SK-MEL-5 (cell line): Measurements from ENCODE around the gene KLHL26. TPM values are rescaled to one million over a fixed set of nuclear protein-coding genes. Genes with fewer than 3 reads are reported as not detected.
"Not testable (repeated sequence)": the region's sequence is repeated elsewhere in the genome, so short reads cannot be mapped to it uniquely, and the experiment has no call there.

Experiments
- DNase-seq: peaks from one replicate; pipeline ENCODE4 v3.0.0-alpha.2; 2016; ENCODE audit warnings: low read depth, low spot score
- in situ Hi-C: cut with HindIII; loops from 2 replicates; pipeline ENCODE4 v1.10.0; 2016; ENCODE audit warnings: low sequenced_read_pairs, high pct_unique_total_duplicates, low pct_unique_long_range_greater_than_20kb
- total RNA-seq: library from RNA; depleted of rRNA; stranded (reverse); fragments of >200 nt; shearing (Covaris generic); gene quantifications from 2 replicates; pipeline ENCODE4 v1.2.3, GENCODE V29; 2014

The KLHL26 gene
- total RNA-seq, 1 experiment from 2014 or later = 0.77 TPM

GRCh38 chr19:18668744-18669523, 32.1 kb downstream of the KLHL26 start:
- no peak for DNase-seq
- in situ Hi-C loops = no loop called here

- in situ Hi-C loops = no loop called here
- DNase-seq = no peak
Observed at GRCh38 chr19:18669524-18669817, 32.6 kb downstream of the KLHL26 start.

- no peak for DNase-seq
- in situ Hi-C loops = no loop called here
Observed at GRCh38 chr19:18669883-18670282, 33.1 kb downstream of the KLHL26 start.

- no peak for DNase-seq
- in situ Hi-C loops = no loop called here
Observed at GRCh38 chr19:18670312-18670711, 33.5 kb downstream of the KLHL26 start.

GRCh38 chr19:18671303-18672043, 34.6 kb downstream of the KLHL26 start:
- no peak for DNase-seq
- in situ Hi-C loops = no loop called here

- in situ Hi-C loops = no loop called here
- DNase-seq = no peak
Observed at GRCh38 chr19:18672044-18672451, 35.2 kb downstream of the KLHL26 start.

- DNase-seq = peak; percentile 33
- in situ Hi-C loops = no loop called here
Observed at GRCh38 chr19:18672606-18673337, 35.9 kb downstream of the KLHL26 start.

GRCh38 chr19:18674616-18675015, 37.8 kb downstream of the KLHL26 start:
- in situ Hi-C loops = no loop called here
- DNase-seq = no peak

- DNase-seq = peak; percentile 27
- in situ Hi-C loops = no loop called here
Observed at GRCh38 chr19:18675779-18676178, 39.0 kb downstream of the KLHL26 start.

GRCh38 chr19:18676692-18677091, 39.9 kb downstream of the KLHL26 start:
- in situ Hi-C loops = no loop called here
- no peak for DNase-seq

- DNase-seq = no peak
- in situ Hi-C loops = no loop called here
Observed at GRCh38 chr19:18677156-18677555, 40.3 kb downstream of the KLHL26 start.

- in situ Hi-C loops, DNase-seq: not testable (repeated sequence)
Observed at GRCh38 chr19:18680148-18680547, 43.3 kb downstream of the KLHL26 start.

- DNase-seq = no peak
- in situ Hi-C loops = no loop called here
Observed at GRCh38 chr19:18682807-18683108, 45.9 kb downstream of the KLHL26 start.

GRCh38 chr19:18683109-18683957, 46.5 kb downstream of the KLHL26 start, which contains the start of gene CRTC1:
TSS of gene CRTC1 (plus strand) at chr19:18683680. CDS start at chr19:18683703, 23 bp downstream.
- in situ Hi-C loops = no loop called here
- DNase-seq = peak; percentile 81

- DNase-seq = no peak
- in situ Hi-C loops = no loop called here
Observed at GRCh38 chr19:18683958-18684641, 47.3 kb downstream of the KLHL26 start.

- DNase-seq = no peak
- in situ Hi-C loops = no loop called here
Observed at GRCh38 chr19:18684642-18684993, 47.8 kb downstream of the KLHL26 start.

GRCh38 chr19:18685597-18686190, 48.9 kb downstream of the KLHL26 start:
- in situ Hi-C loops = no loop called here
- no peak for DNase-seq
